A549 (cell line): ENCODE measurements around the gene PLCB1.

Experiments used
- BHLHE40 ChIP-seq: IDR thresholded peaks from 2 replicates; pipeline ENCODE4 v1.6.1; 2012; ENCODE audit warnings: low read depth, low read length, inconsistent platforms
- CTCF ChIP-seq: fragments of >200 bp; sonication (Bioruptor Twin); formaldehyde crosslinking; IDR thresholded peaks from 3 replicates; pipeline ENCODE4 v1.5.1; 2016
- EP300 ChIP-seq, 2 experiments: fragments of >200 bp; sonication (Bioruptor Twin); formaldehyde crosslinking; IDR thresholded peaks; 2 replicates in 1 of 2; 3 replicates in 1 of 2; pipeline ENCODE4 v1.6.1; 2016 to 2017
- FOSL2 ChIP-seq, 2 experiments: fragments of 450-650 bp in 1 of 2; fragments of >200 bp in 1 of 2; sonication (Bioruptor Twin) in 1 of 2; formaldehyde crosslinking; IDR thresholded peaks; 2 replicates each; pipeline versions ENCODE4 v1.5.0 to v1.6.1; 2016 to 2020; ENCODE audit warnings: mild to moderate bottlenecking in 1 of 2, moderate library complexity in 1 of 2
- JUNB ChIP-seq: fragments of >200 bp; sonication (Bioruptor Twin); formaldehyde crosslinking; IDR thresholded peaks from 2 replicates; pipeline ENCODE4 v1.6.1; 2016
- NR3C1 ChIP-seq: fragments of >200 bp; sonication (Bioruptor Twin); formaldehyde crosslinking; IDR thresholded peaks from 3 replicates; pipeline ENCODE4 v1.6.1; 2017
- POLR2A ChIP-seq: IDR thresholded peaks from 2 replicates; pipeline ENCODE4 v1.6.1; 2012; ENCODE audit warnings: mild to moderate bottlenecking, low read length
- RCOR1 ChIP-seq: fragments of 150-350 bp; IDR thresholded peaks from 2 replicates; pipeline ENCODE4 v1.6.1; 2014; ENCODE audit warnings: antibody characterized with exemption, low read length, low read depth
- REST ChIP-seq: fragments of 200-600 bp; sonication (generic); IDR thresholded peaks from 2 replicates; pipeline ENCODE4 v1.6.1; 2016; ENCODE audit warnings: antibody characterized with exemption, mild to moderate bottlenecking, moderate library complexity
- ZNF302 ChIP-seq: fragments of 250-450 bp; sonication (Bioruptor Pico); IDR thresholded peaks from 2 replicates; pipeline ENCODE4 v1.9.0; 2021; ENCODE audit warnings: inconsistent platforms, mild to moderate bottlenecking, moderate library complexity

- no peak for TF ChIP-seq NR3C1
- no peak for TF ChIP-seq CTCF
- TF ChIP-seq BHLHE40, result no peak
- no peak for TF ChIP-seq REST
- TF ChIP-seq JUNB, result no peak
- no peak for TF ChIP-seq ZNF302 (CRISPR knock-in tag)
- TF ChIP-seq RCOR1, result no peak
- TF ChIP-seq POLR2A, result no peak
- no peak for TF ChIP-seq EP300 (IDR thresholded peaks at IDR 0.05)
- TF ChIP-seq FOSL2 (IDR thresholded peaks at IDR 0.05), result no peak
- TF ChIP-seq FOSL2 (CRISPR knock-in tag; IDR thresholded peaks at IDR 0.05), result no peak
Measured at GRCh38 chr20:8209061-8209460, 77.0 kb downstream of the PLCB1 start.
